Measurements from ENCODE around the gene UBA52.

Gene UBA52

DNA sequence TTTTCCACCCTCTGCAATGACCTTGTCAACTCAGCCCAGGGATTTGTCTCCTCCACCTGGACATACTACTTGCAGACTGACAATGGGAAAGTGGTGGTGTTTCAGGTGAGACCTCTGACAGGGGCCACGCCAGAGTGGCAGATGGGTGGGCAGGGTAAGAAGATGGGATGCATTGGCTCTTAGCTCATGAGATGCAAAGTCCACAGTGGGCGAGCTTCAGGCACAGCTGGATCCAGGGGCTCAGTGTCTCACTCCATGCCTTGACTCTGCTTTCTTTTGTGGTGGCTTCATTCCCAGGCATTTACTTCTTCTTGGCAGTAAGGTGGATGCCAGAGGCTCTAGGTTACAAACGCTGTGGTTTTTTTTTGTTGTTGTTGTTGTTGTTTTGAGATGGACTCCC lies 44.4 kb downstream of the UBA52 start:
- no peak overlapping the region for H3K4me3 ChIP-seq (ENCODE audit: low read depth, low read length)
- TF ChIP-seq, protein P1, sequence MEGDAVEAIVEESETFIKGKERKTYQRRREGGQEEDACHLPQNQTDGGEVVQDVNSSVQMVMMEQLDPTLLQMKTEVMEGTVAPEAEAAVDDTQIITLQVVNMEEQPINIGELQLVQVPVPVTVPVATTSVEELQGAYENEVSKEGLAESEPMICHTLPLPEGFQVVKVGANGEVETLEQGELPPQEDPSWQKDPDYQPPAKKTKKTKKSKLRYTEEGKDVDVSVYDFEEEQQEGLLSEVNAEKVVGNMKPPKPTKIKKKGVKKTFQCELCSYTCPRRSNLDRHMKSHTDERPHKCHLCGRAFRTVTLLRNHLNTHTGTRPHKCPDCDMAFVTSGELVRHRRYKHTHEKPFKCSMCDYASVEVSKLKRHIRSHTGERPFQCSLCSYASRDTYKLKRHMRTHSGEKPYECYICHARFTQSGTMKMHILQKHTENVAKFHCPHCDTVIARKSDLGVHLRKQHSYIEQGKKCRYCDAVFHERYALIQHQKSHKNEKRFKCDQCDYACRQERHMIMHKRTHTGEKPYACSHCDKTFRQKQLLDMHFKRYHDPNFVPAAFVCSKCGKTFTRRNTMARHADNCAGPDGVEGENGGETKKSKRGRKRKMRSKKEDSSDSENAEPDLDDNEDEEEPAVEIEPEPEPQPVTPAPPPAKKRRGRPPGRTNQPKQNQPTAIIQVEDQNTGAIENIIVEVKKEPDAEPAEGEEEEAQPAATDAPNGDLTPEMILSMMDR (IDR thresholded peaks at IDR 0.05; ENCODE audit: low read depth, low read length): no peak
- in situ Hi-C loops (cut with HindIII; ENCODE audit: low sequenced_read_pairs): no loop called here
- DNase-seq (ENCODE audit: low read depth, low spot score): no peak

DNA sequence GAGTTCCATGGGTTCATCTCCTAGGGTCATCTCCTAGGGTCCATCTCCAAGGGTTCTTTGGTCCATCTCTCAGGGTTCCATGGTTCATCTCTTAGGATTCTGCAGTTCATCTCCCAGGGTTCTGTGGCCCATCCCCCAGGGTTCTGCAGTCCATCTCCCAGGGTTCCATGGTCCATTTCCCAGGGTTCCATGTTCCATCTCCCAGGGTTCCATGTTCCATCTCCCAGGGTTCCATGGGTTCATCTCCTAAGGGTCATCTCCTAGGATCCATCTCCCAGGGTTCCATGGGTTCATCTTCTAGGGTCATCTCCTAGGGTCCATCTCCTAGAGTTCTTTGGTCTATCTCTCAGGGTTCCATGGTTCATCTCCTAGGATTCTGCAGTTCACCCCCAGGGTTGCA lies 45.9 kb downstream of the UBA52 start:
- TF ChIP-seq, protein P1 (IDR thresholded peaks at IDR 0.05; ENCODE audit: low read depth, low read length): no peak

DNA sequence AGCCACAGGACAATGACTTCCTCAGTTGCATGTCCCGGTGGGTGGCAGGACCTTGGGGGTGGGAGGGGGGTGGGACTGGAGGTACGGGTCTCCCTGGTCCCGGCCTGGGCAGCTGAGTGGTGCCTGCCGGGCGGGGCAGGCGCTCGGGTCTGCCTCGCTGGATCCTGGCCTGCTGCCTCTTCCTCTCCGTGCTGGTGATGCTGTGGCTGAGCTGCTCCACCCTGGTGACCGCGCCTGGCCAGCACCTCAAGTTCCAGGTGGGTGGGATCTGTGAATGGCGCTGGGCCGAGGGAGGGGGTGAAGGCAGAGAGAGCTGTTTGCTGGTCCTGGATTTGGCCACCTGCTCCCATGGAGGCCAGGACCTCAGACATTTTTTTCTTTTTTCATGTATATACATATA lies 46.6 kb downstream of the UBA52 start:
- TF ChIP-seq, protein P1 (IDR thresholded peaks at IDR 0.05; ENCODE audit: low read depth, low read length): no peak
- DNase-seq (ENCODE audit: low read depth, low spot score): no peak
- no peak overlapping the region for H3K4me3 ChIP-seq (ENCODE audit: low read depth, low read length)
- in situ Hi-C loops (cut with HindIII; ENCODE audit: low sequenced_read_pairs): no loop called here

More for the DNA sequence above, 45.9 kb downstream of the UBA52 start:
- no peak overlapping the region for H3K4me3 ChIP-seq (ENCODE audit: low read depth, low read length)
- no peak for DNase-seq (ENCODE audit: low read depth, low spot score)
- in situ Hi-C loops (cut with HindIII; ENCODE audit: low sequenced_read_pairs): no loop called here

DNA sequence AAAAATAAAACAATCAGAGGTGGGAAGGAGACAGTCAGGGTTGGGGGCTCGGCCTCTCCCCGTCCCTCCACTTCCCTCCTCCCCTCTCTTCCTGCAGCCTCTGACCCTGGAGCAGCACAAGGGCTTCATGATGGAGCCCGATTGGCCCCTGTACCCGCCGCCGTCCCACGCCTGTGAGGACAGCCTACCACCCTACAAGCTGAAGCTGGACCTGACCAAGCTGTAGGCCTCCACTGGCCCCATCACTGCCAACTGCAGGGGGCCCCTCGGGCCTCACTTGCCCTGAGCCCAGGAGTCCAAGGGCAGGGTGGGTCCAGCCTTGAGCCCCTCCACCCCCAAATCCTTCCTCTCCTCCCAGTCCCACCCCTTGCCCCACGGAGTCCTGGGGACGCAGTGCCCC lies 48.7 kb downstream of the UBA52 start:
- DNase-seq (ENCODE audit: low read depth, low spot score): no peak

DNA sequence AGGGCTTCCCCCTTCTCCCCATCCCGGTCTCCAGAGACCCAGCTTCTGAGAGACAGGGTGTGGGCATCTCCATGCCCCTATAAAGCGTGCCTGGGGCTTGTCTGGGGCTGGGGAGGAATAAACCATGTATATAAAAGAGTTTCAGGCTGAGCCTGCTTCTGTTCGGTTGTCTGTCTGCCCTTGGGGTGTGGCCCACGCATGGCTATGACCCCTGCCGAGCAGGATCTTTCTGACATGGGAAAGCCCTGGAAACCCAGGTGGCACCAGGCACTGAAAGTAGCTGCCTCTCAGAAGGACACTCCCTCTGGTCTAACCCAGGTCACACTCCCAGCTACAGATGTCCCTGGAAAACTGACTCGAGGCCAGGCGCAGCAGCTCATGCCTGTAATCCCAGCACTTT lies 49.2 kb downstream of the UBA52 start:
- TF ChIP-seq, protein P1 (IDR thresholded peaks at IDR 0.05; ENCODE audit: low read depth, low read length): no peak
- no peak for DNase-seq (ENCODE audit: low read depth, low spot score)
- in situ Hi-C loops (cut with HindIII; ENCODE audit: low sequenced_read_pairs): no loop called here
- no peak overlapping the region for H3K4me3 ChIP-seq (ENCODE audit: low read depth, low read length)

More for the DNA sequence above, 48.7 kb downstream of the UBA52 start:
- TF ChIP-seq, protein P1 (IDR thresholded peaks at IDR 0.05; ENCODE audit: low read depth, low read length): no peak
- H3K4me3 ChIP-seq (ENCODE audit: low read depth, low read length): no peak overlapping the region
- in situ Hi-C loops (cut with HindIII; ENCODE audit: low sequenced_read_pairs): no loop called here

DNA sequence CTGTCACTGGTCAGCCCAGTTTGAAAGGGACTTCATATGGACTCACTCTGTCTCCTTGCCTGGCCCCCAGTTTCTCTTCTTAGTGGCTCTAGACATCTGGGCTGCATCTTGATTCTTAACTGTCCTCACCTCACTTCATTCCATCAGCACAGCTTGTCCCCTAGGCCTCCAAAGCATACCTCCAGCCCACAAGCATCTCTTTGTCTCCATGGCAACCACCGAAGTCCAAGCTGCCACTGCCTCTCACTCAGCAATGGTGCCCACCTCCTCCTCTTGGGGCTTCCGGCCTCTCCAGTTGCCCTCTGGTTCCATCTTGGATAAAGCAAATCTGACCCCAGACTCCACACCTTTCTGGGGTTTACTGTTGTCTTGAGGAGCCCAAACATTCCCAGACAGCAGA lies 55.2 kb downstream of the UBA52 start:
- H3K4me3 ChIP-seq (ENCODE audit: low read depth, low read length): no peak overlapping the region
- DNase-seq (ENCODE audit: low read depth, low spot score): no peak
- TF ChIP-seq, protein P1 (IDR thresholded peaks at IDR 0.05; ENCODE audit: low read depth, low read length): no peak
- in situ Hi-C loops (cut with HindIII; ENCODE audit: low sequenced_read_pairs): no loop called here

All from astrocyte of the spinal cord (primary cell).